HG03025 (cell line): ENCODE results near the gene DNAH5.

ENCODE experiments used
- ATAC-seq: cut with Tn5 transposase; IDR thresholded peaks from one replicate; pipeline ENCODE4 v1.9.1; 2021; ENCODE audit warnings: mild to moderate bottlenecking, moderate library complexity; ENCODE audit not compliant: unreplicated experiment, low FRiP score

The DNAH5 gene

GRCh38 chr5:13740471-13740870, 204.0 kb downstream of the DNAH5 start:
- no peak for ATAC-seq

- no peak for ATAC-seq
Observed at GRCh38 chr5:13739479-13739878, 205.0 kb downstream of the DNAH5 start.

DNA sequence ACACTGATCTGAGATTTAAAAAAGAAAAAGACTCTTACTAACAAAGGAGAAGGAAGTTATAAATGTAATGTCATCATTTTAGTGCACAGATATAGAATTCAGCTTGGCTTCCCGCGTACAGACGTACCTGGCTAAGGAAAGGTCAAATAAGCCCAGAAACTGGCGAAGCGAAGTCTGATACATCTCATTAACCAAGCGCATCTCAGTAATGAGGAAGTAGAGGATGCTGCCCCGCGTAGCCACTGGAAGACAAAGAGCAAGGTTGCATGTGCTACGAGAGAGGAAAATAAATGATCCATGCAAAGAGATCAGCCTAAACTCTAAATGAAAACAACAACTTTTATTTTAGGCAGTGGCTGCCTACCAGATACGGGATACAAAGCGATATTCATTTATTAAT, 208.8 kb downstream of the DNAH5 start:
- no peak for ATAC-seq

- ATAC-seq = no peak
Observed at GRCh38 chr5:13731121-13731628, 213.3 kb downstream of the DNAH5 start.

DNA sequence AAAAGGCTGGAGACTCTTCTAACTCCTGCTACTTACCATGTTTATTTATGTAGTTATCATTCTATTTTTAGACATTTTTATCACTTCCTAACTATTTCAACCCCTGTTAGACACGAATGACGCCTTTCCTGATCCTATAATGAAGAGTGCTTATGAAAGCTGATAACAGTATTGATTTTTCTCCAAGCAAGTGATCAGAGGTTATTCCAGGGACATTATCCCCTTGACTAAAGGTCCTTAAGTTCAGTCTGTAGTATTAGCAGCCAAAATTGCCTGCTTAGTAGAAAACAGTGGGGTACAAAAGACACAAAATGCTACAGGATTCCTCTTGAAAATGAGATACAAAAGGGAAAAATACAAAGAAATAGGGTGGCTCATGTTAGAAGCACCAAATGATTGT, 235.6 kb downstream of the DNAH5 start:
- no peak for ATAC-seq

DNA sequence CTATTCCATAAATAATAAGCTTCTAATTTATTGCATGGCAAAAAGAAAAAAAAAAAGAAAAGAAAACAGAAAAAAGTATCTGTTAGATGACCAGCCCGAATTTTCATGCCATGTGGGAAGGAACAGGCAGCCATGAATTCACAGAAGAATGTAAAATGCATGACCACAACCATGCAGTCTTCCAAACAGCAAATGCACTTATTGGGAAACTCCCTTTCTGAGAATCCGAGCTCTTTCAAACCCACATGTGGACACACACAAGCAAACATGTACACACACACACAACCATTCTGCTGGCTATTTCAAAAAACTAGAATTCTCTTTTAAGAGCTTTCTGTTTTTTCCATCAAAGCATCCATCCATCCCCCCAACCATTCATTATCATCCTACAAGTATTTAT, 236.1 kb downstream of the DNAH5 start:
- ATAC-seq = no peak

DNA sequence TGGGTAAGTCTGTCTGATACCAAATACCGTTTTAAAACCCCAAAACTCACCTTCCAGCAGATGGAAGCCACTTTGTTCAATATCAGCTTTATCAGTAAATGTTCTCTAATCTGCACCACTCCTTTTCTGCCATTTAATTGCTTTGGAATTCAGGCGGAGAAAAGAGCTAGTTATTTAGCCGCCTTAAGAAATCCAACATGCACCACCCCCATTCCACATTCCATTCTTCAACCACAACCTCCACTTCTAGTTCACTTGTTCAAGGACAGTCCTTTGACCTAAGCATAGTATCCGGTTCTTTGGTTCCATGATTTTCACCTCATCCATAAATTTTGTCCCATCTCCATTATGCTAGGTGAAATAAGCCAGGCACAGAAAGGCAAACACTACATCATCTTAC, 240.1 kb downstream of the DNAH5 start:
- no peak for ATAC-seq

GRCh38 chr5:13700626-13701025, 243.9 kb downstream of the DNAH5 start:
- no peak for ATAC-seq

DNA sequence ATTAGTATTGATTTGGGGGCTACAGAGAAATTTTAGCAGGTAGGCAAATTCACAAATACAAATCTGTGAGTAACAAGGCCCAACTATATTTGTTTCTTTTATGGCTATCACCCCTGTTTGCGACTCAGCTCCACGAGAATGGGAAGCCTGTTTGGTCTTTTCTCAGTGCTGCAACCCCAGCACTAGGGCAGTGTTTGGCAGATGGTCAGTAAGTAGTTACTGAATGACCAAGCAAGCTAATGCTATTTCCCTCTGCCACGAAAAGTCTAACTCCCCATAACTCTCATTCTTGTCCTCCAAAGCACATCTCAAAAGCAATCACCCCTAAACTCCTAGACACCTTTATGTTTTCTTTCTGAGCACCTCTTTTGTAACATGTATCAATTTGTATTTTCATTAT, 245.6 kb downstream of the DNAH5 start:
- no peak for ATAC-seq

DNA sequence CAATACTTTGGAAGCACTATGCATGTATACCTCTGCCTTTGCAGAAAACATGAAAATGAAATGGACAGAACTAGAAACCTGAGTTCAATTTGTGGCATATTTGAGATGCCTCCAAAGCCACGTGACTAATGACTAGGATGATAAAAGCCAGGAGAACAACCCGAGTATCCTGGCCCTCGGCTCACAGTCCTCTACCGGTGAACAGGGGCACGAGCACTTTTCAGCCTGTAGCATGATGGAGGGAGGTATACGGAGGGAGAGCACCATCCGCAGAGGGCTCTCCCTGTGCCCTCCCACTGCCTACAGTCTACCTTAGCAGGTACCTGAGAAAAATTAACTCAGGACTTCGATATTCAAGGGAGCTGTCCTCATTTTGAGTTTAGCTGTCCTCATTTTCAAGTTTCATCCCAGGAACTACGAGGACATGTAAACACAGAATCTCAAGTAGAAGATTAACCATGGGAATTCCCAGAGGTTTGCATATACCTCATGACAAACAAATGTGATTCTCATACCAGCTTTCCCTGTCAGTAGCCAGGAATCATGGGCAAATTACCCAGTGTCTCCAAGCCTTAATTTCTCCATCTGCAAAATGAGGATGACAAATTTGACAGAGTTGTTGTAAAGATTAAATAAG, 249.3 kb downstream of the DNAH5 start:
- ATAC-seq = no peak

DNA sequence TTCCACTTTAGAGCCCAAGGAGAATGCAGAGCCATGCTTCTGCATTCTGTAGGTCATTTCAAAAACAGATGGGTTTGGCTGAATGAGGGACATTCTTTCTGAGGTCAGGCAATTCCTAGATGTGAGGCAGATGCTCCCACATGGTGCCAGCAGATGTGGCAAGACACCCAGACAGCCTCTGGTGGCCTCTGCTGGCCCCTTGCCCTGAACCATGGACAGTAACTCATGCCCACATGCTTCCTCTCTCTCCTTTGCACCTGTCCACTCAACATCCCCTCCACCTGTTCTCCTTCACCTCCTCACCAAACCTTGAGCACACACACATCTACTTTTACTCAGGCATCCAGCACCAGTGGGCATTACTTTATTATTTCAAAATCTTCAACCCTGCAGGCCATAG, 252.3 kb downstream of the DNAH5 start:
- no peak for ATAC-seq

DNA sequence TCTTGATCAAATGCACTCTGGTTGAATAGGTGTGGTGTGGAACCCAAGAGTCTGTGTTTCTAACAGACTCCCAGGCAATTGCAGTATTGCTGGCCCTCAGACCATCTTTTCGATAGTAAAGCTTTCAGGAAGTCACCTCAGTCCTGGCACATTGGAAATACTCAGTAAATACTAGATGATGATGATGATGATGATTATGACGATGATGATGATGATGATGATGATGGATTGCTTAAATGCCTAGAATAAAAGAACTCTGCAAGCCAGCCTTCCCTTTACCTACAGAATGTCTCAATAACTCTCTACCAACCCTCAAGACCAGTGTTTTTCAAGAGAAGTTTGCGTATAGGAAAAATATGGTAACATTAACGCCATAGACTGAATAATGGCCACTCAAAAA, 268.0 kb downstream of the DNAH5 start:
- ATAC-seq = no peak

DNA sequence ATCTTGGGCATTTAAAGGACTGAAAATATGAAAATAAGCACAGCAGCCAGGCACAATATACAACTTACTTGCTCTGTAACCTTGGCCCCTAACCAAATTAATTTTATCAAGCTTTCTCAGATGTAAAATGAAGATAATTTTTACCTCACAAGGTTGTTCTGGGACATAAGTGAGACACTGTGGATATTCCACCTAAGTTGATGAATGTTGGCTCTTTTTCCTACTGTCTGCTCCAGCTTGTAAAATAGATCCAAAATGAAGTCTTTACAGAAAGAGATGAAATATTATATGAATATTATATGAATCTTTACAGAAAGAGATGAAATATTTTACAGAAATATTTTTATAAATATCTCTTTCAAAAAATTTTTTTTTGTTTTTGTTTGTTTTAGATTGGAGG, 270.1 kb downstream of the DNAH5 start:
- ATAC-seq = no peak

DNA sequence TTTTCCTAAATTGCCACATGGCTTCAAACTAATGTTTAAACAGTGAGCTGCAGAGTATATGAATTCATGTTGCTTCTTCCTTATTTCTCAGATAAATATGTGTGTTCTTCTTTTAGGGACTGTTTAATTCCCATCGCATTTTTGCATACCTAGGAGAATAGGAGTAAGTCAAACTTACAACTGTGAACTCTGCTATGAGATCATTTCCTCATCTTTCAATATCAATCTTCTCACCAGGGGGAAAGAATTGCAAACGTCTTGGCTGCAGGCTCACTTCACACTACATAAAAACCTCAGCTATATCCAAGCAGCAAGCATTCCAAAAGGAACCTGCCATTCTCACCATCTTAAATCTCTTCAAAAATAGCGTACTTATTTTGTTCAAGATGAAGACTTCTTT, 271.0 kb downstream of the DNAH5 start:
- ATAC-seq = no peak

DNA sequence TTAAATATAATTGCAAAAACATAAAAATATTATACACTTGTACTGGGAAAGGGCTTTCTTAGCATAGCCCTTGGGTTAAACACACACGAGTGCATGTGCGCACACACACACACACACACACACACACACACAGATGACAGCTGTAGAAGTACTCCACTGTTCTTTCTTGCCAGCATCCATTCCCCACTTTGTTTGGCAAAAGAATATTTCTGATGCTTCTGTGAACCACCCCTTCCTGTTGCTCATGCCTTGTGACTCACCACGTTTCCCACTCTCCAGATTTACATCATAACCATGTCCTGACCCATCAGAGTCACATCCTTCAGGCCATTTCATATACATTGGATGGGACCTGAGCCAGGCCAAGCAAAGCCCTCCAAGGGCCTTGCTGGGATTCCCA, 280.1 kb downstream of the DNAH5 start:
- no peak for ATAC-seq

DNA sequence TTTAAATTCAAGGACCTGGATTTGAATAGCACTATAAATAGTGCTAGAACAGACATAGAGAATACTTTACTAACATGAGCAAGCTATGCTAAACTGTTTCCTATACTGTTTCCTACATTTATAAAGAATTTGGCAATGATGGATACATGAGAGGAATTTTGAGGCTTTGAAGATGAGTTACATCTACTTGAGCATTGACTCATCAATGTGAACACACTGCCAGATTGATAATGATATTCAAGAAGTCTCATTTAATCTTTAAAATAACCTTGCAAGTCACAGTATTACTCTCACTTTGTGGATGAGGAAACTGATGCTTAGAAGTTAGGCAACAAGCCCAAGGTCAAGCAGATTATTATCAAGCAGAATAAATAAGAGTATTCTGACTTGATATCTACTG, 281.9 kb downstream of the DNAH5 start:
- ATAC-seq = no peak

GRCh38 chr5:13661272-13661671, 283.2 kb downstream of the DNAH5 start:
- no peak for ATAC-seq

DNA sequence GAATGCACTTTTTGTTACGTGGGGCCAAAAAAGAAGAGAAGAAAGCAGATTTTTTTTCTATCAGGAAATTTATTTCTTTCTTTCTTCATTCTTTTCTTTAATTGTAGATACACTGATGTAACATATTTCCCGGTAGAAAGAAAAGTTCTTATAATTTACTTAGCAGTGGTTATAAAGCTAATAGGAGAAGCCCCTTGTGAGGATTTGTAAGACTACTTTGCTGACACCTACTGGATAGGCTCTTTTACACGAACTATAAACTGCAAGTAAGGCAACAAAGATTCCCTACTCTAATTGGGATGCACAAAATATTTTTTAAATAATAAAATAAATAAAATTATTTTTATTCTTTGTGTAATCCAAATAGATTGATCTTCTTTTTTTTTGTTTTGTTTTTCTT, 284.4 kb downstream of the DNAH5 start:
- no peak for ATAC-seq

- no peak for ATAC-seq
Observed at GRCh38 chr5:13659391-13659790, 285.1 kb downstream of the DNAH5 start.

DNA sequence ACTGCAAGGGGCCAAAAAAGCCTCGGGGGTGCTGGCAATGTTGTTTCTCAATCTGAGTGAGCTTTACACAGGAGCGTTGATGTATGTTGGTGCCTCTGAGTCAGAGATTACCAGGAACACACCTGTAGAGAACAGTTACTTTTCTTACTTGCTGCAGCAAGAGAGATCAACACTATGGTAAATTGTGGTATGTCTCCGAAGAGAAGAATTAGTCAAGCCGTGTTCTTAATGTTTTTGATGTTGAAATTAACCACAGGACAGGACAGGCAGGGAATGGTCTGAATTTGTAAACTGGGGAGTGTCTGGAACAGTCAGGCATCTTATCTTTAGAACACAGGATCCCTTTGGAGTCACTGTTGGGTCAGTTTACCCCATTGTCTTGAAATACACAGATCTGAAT, 285.7 kb downstream of the DNAH5 start:
- ATAC-seq = no peak

GRCh38 chr5:13658152-13658551, 286.3 kb downstream of the DNAH5 start:
- no peak for ATAC-seq

- ATAC-seq = no peak
Observed at GRCh38 chr5:13653709-13654108, 290.8 kb downstream of the DNAH5 start.

- no peak for ATAC-seq
Observed at GRCh38 chr5:13649656-13650055, 294.8 kb downstream of the DNAH5 start.
